Endothelial cell (in vitro differentiated cells): ENCODE data around the gene MUC4. TPM values are rescaled to one million over a fixed set of nuclear protein-coding genes. Genes with fewer than 3 reads are reported as not detected.
"Not testable (repeated sequence)": the region's sequence is repeated elsewhere in the genome, so short reads cannot be mapped to it uniquely, and the experiment has no call there.

ENCODE experiments used
- DNase-seq: peaks from one replicate; pipeline ENCODE4 v3.0.0; 2021; ENCODE audit warnings: low spot score
- H3K27ac Mint-ChIP-seq: one replicate; pipeline ENCODE4 v1.8.0; 2021; ENCODE audit warnings: mixed read lengths, inconsistent platforms; ENCODE audit not compliant: unreplicated experiment
- H3K27me3 Mint-ChIP-seq: one replicate; pipeline ENCODE4 v1.8.0; 2021; ENCODE audit warnings: mild to moderate bottlenecking, moderate library complexity, mixed read lengths, inconsistent platforms; ENCODE audit not compliant: unreplicated experiment
- H3K36me3 Mint-ChIP-seq: one replicate; pipeline ENCODE4 v1.8.0; 2021; ENCODE audit warnings: mild to moderate bottlenecking, low read depth, mixed read lengths, inconsistent platforms; ENCODE audit not compliant: unreplicated experiment
- H3K4me1 Mint-ChIP-seq: one replicate; pipeline ENCODE4 v1.8.0; 2021; ENCODE audit warnings: mild to moderate bottlenecking, mixed read lengths, inconsistent platforms; ENCODE audit not compliant: unreplicated experiment
- H3K4me3 Mint-ChIP-seq: one replicate; pipeline ENCODE4 v1.8.0; 2021; ENCODE audit warnings: mild to moderate bottlenecking, mixed read lengths, inconsistent platforms; ENCODE audit not compliant: unreplicated experiment
- H3K9me3 Mint-ChIP-seq: one replicate; pipeline ENCODE4 v1.8.0; 2021; ENCODE audit warnings: mixed read lengths, inconsistent platforms; ENCODE audit not compliant: unreplicated experiment
- total RNA-seq: library from RNA; stranded (reverse); fragmentation: NEBNext Ultra II Directional; extraction: Animal tissue kit (Norgen Biotek cat#: 25700); gene quantifications from one replicate; pipeline ENCODE4 v1.2.1, GENCODE V29; 2021; ENCODE audit not compliant: unreplicated experiment
- TF ChIP-seq, protein P1 (sequence below): fragments of 200-600 bp; sonication (generic); IDR thresholded peaks from one replicate; pipeline ENCODE4 v1.5.0; 2021; ENCODE audit warnings: antibody characterized with exemption; ENCODE audit not compliant: unreplicated experiment

Gene MUC4
- total RNA-seq, 1 donor from 2014 or later: 0.05 TPM

GRCh38 chr3:195806916-195807231 lies 4.9 kb downstream of the MUC4 start:
- H3K27me3 Mint-ChIP-seq: peaks cover 14% of the 10 kb centered on the region
- peak overlapping the region; percentile 73 for H3K27ac Mint-ChIP-seq
- peaks cover 22% of the 10 kb centered on the region for H3K4me1 Mint-ChIP-seq
- DNase-seq: no peak
- TF ChIP-seq, protein P1, sequence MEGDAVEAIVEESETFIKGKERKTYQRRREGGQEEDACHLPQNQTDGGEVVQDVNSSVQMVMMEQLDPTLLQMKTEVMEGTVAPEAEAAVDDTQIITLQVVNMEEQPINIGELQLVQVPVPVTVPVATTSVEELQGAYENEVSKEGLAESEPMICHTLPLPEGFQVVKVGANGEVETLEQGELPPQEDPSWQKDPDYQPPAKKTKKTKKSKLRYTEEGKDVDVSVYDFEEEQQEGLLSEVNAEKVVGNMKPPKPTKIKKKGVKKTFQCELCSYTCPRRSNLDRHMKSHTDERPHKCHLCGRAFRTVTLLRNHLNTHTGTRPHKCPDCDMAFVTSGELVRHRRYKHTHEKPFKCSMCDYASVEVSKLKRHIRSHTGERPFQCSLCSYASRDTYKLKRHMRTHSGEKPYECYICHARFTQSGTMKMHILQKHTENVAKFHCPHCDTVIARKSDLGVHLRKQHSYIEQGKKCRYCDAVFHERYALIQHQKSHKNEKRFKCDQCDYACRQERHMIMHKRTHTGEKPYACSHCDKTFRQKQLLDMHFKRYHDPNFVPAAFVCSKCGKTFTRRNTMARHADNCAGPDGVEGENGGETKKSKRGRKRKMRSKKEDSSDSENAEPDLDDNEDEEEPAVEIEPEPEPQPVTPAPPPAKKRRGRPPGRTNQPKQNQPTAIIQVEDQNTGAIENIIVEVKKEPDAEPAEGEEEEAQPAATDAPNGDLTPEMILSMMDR: no peak
- H3K36me3 Mint-ChIP-seq: no peaks in the 10 kb centered on the region
- no peaks in the 10 kb centered on the region for H3K9me3 Mint-ChIP-seq
- H3K4me3 Mint-ChIP-seq: no peak overlapping the region

DNA sequence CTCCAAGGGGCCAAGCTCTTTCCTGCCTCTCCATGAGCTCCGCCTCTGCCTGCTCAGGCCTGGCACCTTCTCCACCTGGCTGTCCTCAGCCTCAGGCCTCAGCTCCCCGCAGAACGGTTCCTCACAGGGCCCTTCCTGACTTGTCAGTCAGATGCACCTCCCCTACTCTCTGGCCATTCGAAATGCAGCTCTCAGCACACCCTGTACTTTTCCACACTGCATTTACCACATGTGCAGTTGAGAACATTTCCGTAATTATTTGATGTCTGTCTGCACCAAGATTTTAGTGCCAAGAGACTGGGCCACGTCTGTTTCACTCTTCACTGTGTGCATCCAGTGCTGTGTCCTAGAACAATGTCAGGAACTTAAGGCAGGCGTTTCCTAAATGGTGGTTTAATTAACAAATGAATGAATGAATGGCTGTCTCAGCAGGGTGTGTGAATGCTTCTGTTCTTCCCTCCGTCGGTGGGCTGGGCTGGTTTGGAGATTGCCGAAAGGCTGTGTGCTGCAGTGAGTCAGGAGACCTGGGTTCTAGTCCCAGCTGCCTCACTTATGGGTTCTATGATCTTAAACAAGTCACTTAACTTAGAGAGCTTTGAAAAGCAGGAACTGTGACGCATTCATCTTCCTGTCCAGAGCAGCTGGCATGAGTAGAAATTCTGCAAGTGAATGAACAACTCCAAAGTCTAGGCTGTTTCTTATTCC lies 5.4 kb downstream of the MUC4 start:
- Mint-ChIP-seq H3K36me3 (no peaks in the 10 kb centered on the region), H3K27ac (peak overlapping the region; percentile 73), H3K4me1 (peaks cover 27% of the 10 kb centered on the region), H3K27me3 (peaks cover 16% of the 10 kb centered on the region), H3K9me3 (no peaks in the 10 kb centered on the region), H3K4me3 (peak overlapping the region; percentile 2)
- no peak for DNase-seq
- TF ChIP-seq, protein P1: no peak

- not testable (repeated sequence) for H3K27ac Mint-ChIP-seq, H3K4me3 Mint-ChIP-seq, DNase-seq, H3K36me3 Mint-ChIP-seq, H3K9me3 Mint-ChIP-seq
- Mint-ChIP-seq H3K4me1 (peaks cover 31% of the 10 kb centered on the region), H3K27me3 (peaks cover 15% of the 10 kb centered on the region)
These were observed 6.1 kb downstream of the MUC4 start for GRCh38 chr3:195805588-195805987.

GRCh38 chr3:195805181-195805580 lies 6.5 kb downstream of the MUC4 start:
- Mint-ChIP-seq H3K9me3 (no peaks in the 10 kb centered on the region), H3K27ac (no peak overlapping the region), H3K4me3 (no peak overlapping the region), H3K4me1 (peaks cover 35% of the 10 kb centered on the region), H3K27me3 (peaks cover 14% of the 10 kb centered on the region), H3K36me3 (no peaks in the 10 kb centered on the region)
- no peak for DNase-seq
- TF ChIP-seq, protein P1: no peak

GRCh38 chr3:195803289-195803908 lies 8.3 kb downstream of the MUC4 start:
- H3K4me3 Mint-ChIP-seq: no peak overlapping the region
- H3K9me3 Mint-ChIP-seq: no peaks in the 10 kb centered on the region
- H3K27ac Mint-ChIP-seq: no peak overlapping the region
- H3K27me3 Mint-ChIP-seq: peaks cover 16% of the 10 kb centered on the region
- TF ChIP-seq, protein P1: no peak
- no peaks in the 10 kb centered on the region for H3K36me3 Mint-ChIP-seq
- DNase-seq: no peak
- peaks cover 33% of the 10 kb centered on the region for H3K4me1 Mint-ChIP-seq
